K562 (cell line): ENCODE data around the gene SETD4.

ENCODE experiments used
- BHLHE40 ChIP-seq: IDR thresholded peaks from 2 replicates; pipeline ENCODE4 v1.6.1; 2011; ENCODE audit warnings: low read length, improper control_type of control experiment
- DMBX1 ChIP-seq: fragments of 250-450 bp; sonication (Bioruptor Pico); IDR thresholded peaks from 2 replicates; pipeline ENCODE4 v1.8.0; 2022; ENCODE audit warnings: inconsistent platforms, mild to moderate bottlenecking, moderate library complexity, borderline replicate concordance
- EP300 ChIP-seq: IDR thresholded peaks from 2 replicates; pipeline ENCODE4 v1.6.1; 2012; ENCODE audit warnings: low read length, improper control_type of control experiment
- POLR2A ChIP-seq: fragments of 450-650 bp; conservative IDR thresholded peaks from 2 replicates; pipeline ENCODE4 v1.6.1; 2016
- POLR2AphosphoS5 ChIP-seq: IDR thresholded peaks from 2 replicates; pipeline ENCODE4 v1.6.1; 2011; ENCODE audit warnings: mild to moderate bottlenecking, low read depth, low read length, moderate library complexity; ENCODE audit not compliant: control insufficient read depth, insufficient read depth

- TF ChIP-seq POLR2A (no peak), DMBX1 (CRISPR knock-in tag) (no peak), EP300 (no peak), POLR2AphosphoS5 (no peak), BHLHE40 (no peak)
Measured at GRCh38 chr21:36073181-36073580, 12.9 kb upstream of the SETD4 start.
